ENCODE data around the gene MRPL28.

DNA sequence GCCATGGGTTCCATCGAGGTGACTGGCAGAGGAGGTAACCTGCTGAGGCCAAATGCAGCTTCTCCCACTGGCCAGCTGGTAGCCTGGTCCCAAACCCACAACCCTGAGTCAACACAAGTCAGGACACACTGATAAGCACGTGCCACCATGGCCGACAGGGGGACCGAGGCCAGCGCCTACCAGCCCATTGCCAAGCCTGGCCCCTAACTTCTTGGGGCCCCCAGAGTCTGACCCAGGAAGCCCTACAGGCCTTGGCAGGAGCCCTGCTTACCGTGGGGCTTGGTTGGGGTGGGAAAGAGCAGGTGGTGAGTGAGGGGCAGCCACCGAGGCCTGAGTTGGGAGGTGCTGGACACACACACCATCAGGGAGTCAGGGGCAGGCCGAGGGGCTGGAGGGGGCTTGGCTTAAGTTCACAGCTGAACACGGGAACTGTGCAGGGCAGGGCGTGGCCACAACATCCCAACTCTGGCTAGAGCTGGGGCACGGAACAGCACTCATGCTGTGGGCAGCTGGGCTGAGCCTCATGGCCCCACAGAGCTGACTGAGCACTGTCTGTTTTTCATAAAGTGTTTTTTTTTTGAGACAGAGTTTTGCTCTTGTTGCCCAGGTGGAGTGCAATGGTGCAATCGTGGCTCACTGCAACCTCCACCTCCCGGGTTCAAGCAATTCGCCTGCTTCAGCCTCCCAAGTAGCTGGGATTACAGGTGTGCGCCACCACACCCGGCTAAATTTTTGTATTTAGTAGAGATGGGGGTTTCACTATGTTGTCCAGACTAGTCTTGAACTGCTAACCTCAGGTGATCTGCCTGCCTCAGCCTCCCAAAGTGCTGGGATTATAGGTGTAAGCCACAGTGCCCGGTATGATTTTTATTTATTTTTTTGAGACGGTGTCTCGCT lies 5.5 kb downstream of the MRPL28 start:
- TF ChIP-seq POLR2AphosphoS5 (IDR thresholded peaks at IDR 0.05; ENCODE audit: low read depth, low read length) (no peak), MXI1 (IDR thresholded peaks at IDR 0.05; ENCODE audit: low read depth, low read length) (no peak), TAF1 (IDR thresholded peaks at IDR 0.05; ENCODE audit: borderline replicate concordance, low read depth, low read length) (no peak), RFX5 (IDR thresholded peaks at IDR 0.05; ENCODE audit: low read length) (no peak), RAD21 (IDR thresholded peaks at IDR 0.05; ENCODE audit: low read length) (no peak)
- TF ChIP-seq, protein P1, sequence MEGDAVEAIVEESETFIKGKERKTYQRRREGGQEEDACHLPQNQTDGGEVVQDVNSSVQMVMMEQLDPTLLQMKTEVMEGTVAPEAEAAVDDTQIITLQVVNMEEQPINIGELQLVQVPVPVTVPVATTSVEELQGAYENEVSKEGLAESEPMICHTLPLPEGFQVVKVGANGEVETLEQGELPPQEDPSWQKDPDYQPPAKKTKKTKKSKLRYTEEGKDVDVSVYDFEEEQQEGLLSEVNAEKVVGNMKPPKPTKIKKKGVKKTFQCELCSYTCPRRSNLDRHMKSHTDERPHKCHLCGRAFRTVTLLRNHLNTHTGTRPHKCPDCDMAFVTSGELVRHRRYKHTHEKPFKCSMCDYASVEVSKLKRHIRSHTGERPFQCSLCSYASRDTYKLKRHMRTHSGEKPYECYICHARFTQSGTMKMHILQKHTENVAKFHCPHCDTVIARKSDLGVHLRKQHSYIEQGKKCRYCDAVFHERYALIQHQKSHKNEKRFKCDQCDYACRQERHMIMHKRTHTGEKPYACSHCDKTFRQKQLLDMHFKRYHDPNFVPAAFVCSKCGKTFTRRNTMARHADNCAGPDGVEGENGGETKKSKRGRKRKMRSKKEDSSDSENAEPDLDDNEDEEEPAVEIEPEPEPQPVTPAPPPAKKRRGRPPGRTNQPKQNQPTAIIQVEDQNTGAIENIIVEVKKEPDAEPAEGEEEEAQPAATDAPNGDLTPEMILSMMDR (IDR thresholded peaks at IDR 0.05) = no peak

All from SK-N-SH (cell line).